ENCODE data around the gene TUT4. TPM values are rescaled to one million over a fixed set of nuclear protein-coding genes. Genes with fewer than 3 reads are reported as not detected.

The TUT4 gene
- total and polyA plus RNA-seq, 2 of the 4 experiments (the other 2 are of a cell fraction) = 10.9 to 40.0 TPM

DNA sequence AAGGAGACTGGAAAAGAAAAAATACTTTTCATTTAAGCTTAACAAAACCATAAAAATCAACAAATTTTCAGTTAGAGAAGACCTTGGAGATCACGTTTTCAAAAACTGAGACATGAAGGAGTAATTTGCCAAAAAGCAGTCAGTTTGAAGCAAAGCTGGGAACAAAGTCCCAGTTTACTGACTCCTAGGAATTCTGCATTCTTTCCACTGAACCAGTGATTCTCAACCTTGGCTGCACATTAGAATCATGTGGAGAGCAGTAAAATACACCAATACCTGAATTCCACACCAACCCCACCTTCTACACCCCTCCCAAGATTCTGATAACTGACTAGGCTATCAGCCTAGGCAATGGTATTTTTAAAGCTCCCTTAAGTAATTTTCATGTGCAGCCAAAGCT is 75.0 kb downstream of the TUT4 start:
- H3K79me1 ChIP-seq (ENCODE audit: low read depth in 1 of 2, low read length in 2 of 2) = no peaks in the 10 kb centered on the region
- H2AFZ ChIP-seq (replicated peaks; ENCODE audit: low read length, poor library complexity) = no peak overlapping the region
- POLR2A ChIA-PET (ENCODE audit: unreplicated experiment) = no interaction called here
- H3K9me1 ChIP-seq (ENCODE audit: insufficient read depth, low read length) = no peaks in the 10 kb centered on the region
- ATAC-seq (ENCODE audit: low read depth) (no peak), DNase-seq (no peak)
- H2AK9ac ChIP-seq (replicated peaks; ENCODE audit: low read depth, low read length, poor library complexity) = no peak overlapping the region
- no TSS peak for BruUV-seq (replicated peaks)
- no peak overlapping the region for H3K4ac ChIP-seq (ENCODE audit: low read depth, low read length)
- H3K36me3 ChIP-seq (ENCODE audit: control insufficient read depth, insufficient read depth, low read length) = peaks cover 4% of the 10 kb centered on the region
- no peak overlapping the region for H4K91ac ChIP-seq (ENCODE audit: insufficient read depth, low read depth, low read length)
- no peak overlapping the region for H4K8ac ChIP-seq (ENCODE audit: low read depth in 2 of 2, low read length in 2 of 2)
- H2BK15ac ChIP-seq (ENCODE audit: low read depth, low read length) = no peak overlapping the region
- no peak overlapping the region for H3K18ac ChIP-seq (ENCODE audit: low read depth, low read length)
- no peak overlapping the region for H3K4me3 ChIP-seq (ENCODE audit: insufficient read depth, low read depth, low read length)
- no peak overlapping the region for H3K23ac ChIP-seq (ENCODE audit: low read depth, low read length)
- no peak overlapping the region for H3K4me2 ChIP-seq (ENCODE audit: low read depth, low read length)
- no CpG with 5 or more reads among the region's 1 CpG for WGBS, 2 experiments (ENCODE audit: extremely low coverage in 2 of 2, insufficient read length in 1 of 2)
- intact Hi-C loops (cut with micrococcal nuclease) (no loop called here), in situ Hi-C loops (cut with MboI; ENCODE audit: low sequenced_read_pairs) (no loop called here), dilution Hi-C loops (cut with HindIII; ENCODE audit: low sequenced_read_pairs, unreplicated experiment) (no loop called here)
- no peak overlapping the region for H3K56ac ChIP-seq (ENCODE audit: extremely low read depth, insufficient read depth, low read length)
- H3K9ac ChIP-seq (ENCODE audit: low read depth, low read length) = no peak overlapping the region
- no peak overlapping the region for H2BK20ac ChIP-seq (ENCODE audit: low read depth, low read length)
- no peaks in the 10 kb centered on the region for H4K20me1 ChIP-seq (ENCODE audit: insufficient read depth, low read length)
- H3K9me3 ChIP-seq (ENCODE audit: control insufficient read depth, insufficient read depth, low read length) = no peaks in the 10 kb centered on the region
- no peak overlapping the region for H2BK5ac ChIP-seq (ENCODE audit: low read depth, low read length, poor library complexity, severe bottlenecking)
- no peak overlapping the region for H3K27ac ChIP-seq (ENCODE audit: insufficient read depth, low read length)
- no peak overlapping the region for H2BK120ac ChIP-seq (ENCODE audit: low read depth, low read length)
- no peak overlapping the region for H2AK5ac ChIP-seq (ENCODE audit: low read depth, low read length)
- no peak overlapping the region for H4K5ac ChIP-seq (ENCODE audit: low read depth, low read length)
- H3K14ac ChIP-seq (replicated peaks; ENCODE audit: low read depth, low read length) = no peak overlapping the region
- no peaks in the 10 kb centered on the region for H3K27me3 ChIP-seq (ENCODE audit: control insufficient read depth, insufficient read depth, low read length)
- no peak for TF ChIP-seq MAFK (IDR thresholded peaks at IDR 0.05; ENCODE audit: low read depth, low read length)
- TF ChIP-seq MAZ (IDR thresholded peaks at IDR 0.05; ENCODE audit: borderline replicate concordance, low read depth, low read length) = no peak
- no peak for TF ChIP-seq MXI1 (IDR thresholded peaks at IDR 0.05; ENCODE audit: borderline replicate concordance, low read depth, low read length)
- TF ChIP-seq, protein P1, sequence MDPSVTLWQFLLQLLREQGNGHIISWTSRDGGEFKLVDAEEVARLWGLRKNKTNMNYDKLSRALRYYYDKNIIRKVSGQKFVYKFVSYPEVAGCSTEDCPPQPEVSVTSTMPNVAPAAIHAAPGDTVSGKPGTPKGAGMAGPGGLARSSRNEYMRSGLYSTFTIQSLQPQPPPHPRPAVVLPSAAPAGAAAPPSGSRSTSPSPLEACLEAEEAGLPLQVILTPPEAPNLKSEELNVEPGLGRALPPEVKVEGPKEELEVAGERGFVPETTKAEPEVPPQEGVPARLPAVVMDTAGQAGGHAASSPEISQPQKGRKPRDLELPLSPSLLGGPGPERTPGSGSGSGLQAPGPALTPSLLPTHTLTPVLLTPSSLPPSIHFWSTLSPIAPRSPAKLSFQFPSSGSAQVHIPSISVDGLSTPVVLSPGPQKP (IDR thresholded peaks at IDR 0.05; ENCODE audit: borderline replicate concordance, low read depth, low read length) = no peak
- TF ChIP-seq BHLHE40 (IDR thresholded peaks at IDR 0.05; ENCODE audit: low read depth, low read length) = no peak
- TF ChIP-seq RFX5 (IDR thresholded peaks at IDR 0.05; ENCODE audit: low read depth, low read length) = no peak
- TF ChIP-seq RCOR1 (IDR thresholded peaks at IDR 0.05; ENCODE audit: insufficient replicate concordance, low read length) = no peak
- no peak for TF ChIP-seq NFE2L2 (IDR thresholded peaks at IDR 0.05; ENCODE audit: low read depth, low read length)
- no peak for TF ChIP-seq CTCF (conservative IDR thresholded peaks at IDR 0.05; ENCODE audit: low read depth, low read length)
- no peak for TF ChIP-seq SMC3 (IDR thresholded peaks at IDR 0.05; ENCODE audit: low read depth, low read length)
- no peak for TF ChIP-seq POLR2A (IDR thresholded peaks at IDR 0.05; ENCODE audit: low read depth, low read length)
- no peak for TF ChIP-seq CHD1 (IDR thresholded peaks at IDR 0.05; ENCODE audit: low read depth, low read length)
- no peak for TF ChIP-seq FOS (IDR thresholded peaks at IDR 0.05; ENCODE audit: low read depth, low read length)
- TF ChIP-seq RAD21 (IDR thresholded peaks at IDR 0.05; ENCODE audit: low read length) = no peak
- no peak for TF ChIP-seq CEBPB (IDR thresholded peaks at IDR 0.05; ENCODE audit: low read depth, low read length)
- TF ChIP-seq USF2 (IDR thresholded peaks at IDR 0.05; ENCODE audit: low read depth, low read length) = no peak
- CTCF ChIA-PET = no interaction called here
- no peaks in the 10 kb centered on the region for H3K4me1 ChIP-seq (ENCODE audit: control insufficient read depth, insufficient read depth, low read length)
